HL-60/S4 treated with retinoic acid at 250 ng/mL for 4 days and 3 days (cell line): Measurements from ENCODE around the gene EDNRA.

Experiments
- in situ Hi-C: fragments of 300-500 bp; cut with MboI; formaldehyde crosslinking; loops from 2 replicates; pipeline ENCODE4 v1.7.0; 2022; ENCODE audit warnings: low sequenced_read_pairs

The EDNRA gene

DNA sequence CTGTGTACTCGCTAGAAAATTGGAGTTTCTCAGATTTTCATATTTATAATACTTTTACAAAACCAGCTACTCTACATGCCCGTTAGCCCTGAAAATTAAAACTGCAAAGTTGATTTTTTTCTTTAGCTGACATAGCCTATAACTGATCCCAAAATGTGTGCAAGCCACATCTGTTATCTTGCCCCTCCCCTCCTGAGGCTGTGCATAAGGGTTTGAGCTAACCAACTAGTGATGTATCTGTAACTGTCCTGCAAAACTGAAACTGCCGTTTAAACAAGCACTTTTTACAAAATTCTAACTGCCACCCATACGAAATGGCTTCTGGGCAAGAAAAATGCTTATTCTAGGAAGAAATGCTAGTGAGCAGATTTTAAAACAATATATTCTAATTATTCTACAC, 59.1 kb downstream of the EDNRA start:
- in situ Hi-C loops = no loop called here

DNA sequence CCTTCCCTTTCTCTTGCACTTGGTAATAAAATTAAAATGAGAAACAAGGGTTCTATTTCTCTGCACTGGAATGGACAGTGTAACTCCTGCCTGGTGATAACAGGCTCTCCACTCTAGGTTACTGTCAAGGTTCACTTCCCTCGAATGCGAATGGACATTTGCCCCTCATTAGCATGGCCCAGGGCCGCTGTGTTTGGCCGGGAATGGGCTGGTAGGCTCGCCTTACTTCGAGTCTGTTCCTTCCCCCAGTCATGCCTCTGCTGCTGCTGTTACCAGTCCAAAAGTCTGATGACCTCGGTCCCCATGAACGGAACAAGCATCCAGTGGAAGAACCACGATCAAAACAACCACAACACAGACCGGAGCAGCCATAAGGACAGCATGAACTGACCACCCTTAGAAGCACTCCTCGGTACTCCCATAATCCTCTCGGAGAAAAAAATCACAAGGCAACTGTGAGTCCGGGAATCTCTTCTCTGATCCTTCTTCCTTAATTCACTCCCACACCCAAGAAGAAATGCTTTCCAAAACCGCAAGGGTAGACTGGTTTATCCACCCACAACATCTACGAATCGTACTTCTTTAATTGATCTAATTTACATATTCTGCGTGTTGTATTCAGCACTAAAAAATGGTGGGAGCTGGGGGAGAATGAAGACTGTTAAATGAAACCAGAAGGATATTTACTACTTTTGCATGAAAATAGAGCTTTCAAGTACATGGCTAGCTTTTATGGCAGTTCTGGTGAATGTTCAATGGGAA, 61.5 kb downstream of the EDNRA start:
- in situ Hi-C loops = no loop called here

DNA sequence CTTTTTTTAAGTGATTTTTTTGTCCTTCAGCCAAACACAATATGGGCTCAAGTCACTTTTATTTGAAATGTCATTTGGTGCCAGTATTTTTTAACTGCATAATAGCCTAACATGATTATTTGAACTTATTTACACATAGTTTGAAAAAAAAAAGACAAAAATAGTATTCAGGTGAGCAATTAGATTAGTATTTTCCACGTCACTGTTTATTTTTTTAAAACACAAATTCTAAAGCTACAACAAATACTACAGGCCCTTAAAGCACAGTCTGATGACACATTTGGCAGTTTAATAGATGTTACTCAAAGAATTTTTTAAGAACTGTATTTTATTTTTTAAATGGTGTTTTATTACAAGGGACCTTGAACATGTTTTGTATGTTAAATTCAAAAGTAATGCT, 62.1 kb downstream of the EDNRA start:
- in situ Hi-C loops = no loop called here

DNA sequence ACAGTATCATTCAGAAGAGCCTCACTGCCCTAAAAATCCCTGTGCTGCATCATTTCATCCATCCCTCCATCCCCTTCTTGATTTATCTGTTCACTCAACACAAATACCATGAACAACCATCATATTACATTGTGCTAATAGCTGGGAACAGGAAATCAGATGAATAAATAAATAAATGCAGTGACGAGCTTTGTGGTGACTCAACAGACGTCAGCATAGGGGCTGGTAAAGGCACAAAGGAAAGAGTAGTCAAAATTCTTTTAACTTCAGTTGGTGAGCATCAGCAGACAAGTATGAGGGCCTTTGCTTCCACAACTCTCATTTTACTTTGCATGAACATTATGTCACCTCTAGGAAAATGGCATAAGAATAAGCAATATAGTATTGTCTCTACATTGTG, 65.5 kb downstream of the EDNRA start:
- in situ Hi-C loops = no loop called here

DNA sequence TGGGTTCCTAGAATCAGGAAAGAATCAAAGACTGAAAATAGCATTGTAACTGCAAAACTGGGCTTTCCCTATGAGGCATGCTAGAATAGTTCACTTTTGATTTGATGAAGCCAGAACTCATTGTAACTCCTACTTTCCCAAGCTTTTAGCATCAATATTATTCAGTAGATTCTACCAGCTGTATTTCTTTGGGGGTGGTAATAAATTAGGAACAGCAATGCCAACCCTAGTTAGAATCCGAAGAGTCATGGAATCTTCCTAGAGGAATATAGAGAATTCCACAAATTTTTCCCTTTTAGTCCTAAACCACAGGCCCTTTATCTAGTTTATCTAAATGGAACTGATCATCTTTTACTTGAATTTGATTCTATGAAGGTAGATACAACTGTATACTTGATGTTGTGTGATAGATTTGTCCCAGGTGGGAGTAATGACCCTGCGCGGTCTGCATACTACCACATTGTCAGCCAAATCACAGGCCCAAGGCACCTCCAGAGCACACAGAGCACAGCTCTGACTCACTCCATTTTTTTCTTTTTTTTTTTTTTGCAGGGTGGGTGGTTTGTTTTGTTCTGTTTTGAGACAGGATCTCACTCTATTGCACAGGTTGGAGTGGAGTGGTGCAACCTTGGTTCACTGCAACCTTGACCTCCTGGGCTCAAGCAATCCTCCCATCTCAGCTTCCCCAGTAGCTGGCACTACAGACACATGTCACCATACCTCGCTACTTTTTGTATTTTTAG, 66.6 kb downstream of the EDNRA start:
- in situ Hi-C loops = no loop called here

DNA sequence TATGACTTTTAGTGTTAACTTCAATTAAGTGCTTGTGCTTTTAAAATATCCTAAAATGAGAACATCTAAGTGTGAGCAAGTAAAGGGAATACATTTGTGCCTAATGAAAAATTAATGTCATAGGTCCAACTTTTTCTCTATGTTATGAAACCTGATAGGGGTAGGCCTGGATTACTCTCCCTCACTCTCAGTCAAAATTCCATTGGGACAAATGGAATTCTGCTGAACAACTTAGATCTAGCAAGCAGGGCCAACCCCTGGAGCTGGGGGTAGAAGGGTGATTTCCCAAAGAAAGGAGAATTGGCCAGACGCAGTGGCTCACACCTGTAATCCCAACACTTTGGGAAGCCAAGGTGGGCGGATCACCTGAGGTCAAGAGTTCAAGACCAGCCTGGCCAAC, 67.4 kb downstream of the EDNRA start:
- in situ Hi-C loops = no loop called here

DNA sequence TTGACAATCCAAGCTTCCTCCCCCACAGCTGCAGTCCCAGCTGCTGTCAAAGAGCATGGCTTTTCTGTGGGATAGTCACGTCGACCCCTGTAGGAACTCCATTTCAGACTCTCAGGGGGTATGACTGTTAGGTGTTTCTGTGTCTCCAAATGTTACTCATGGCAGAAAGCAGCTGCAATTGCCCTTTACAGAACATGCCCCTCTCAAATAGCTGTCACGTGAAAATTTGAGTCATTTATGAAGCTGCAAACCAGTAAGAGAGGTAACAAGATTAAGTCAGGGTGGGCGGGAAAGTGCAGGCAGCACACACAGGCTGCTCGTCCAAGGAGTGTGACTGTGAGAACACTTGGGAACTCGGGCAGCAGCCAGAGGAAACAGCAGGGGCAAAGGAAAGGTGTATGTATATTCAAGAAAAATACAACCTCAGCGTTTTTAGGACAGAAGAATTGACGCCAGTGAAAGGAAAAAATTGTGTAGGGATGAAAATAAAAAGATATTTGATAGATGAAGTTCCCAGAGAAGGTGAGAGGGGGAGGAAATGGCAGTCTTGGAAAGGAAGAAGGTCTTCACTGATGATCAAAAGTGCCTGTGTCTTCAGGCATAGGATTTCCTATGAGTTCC, 69.8 kb downstream of the EDNRA start:
- in situ Hi-C loops = no loop called here

DNA sequence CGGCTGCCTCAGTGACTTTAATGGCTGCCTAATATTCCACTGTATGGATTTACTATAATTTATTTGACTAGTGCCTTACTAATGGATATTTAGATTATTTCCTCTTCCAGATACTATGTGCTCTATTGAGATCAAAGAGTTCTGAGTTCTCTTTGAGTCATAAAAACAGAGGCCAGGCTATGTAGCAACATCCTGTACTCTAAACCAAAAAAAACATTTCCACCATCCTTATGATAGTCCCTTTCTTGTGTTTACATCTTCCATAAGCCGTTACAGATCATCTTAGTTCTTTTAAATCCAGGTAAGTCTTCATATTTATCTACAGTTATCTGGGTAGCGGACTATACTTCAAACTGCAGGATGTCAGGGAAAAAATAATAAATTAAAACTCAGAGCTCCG, 79.7 kb downstream of the EDNRA start:
- in situ Hi-C loops = no loop called here

DNA sequence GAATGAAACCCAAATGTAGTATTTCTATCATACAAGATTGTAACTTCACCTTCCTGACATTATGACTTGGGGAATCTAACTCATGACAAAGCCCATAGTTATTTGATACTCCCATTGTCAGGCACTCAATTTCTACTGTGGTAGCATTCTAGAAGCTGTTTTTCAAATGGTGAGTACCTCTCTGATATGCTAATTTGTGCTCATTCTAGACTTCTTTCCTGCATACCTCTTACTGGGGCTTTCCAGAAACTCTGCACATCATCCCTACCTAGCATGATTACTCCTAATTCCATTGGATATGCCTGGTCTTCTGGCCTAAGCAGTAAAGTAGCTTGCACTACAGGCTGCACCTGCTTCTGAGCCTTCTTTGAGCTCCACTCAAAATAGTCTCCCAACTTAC, 85.9 kb downstream of the EDNRA start:
- in situ Hi-C loops = no loop called here

DNA sequence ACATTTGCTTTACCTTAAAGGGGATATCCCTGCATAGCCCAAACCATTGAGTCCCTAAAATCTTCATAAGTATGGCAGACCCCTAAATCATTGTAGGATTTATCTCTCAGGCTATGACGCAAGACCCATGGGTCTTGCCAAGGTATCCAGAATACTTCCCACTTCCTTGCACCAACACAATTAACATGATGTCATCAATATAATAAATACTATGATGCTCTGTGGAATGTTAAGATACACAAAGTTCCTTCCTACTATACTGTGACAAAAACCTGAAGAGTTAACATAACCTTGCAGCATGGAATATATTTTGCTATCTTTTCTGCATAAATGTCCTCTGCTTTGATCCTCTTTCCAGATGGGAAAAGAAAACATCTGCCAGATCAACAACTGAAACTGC, 86.4 kb downstream of the EDNRA start:
- in situ Hi-C loops = no loop called here

DNA sequence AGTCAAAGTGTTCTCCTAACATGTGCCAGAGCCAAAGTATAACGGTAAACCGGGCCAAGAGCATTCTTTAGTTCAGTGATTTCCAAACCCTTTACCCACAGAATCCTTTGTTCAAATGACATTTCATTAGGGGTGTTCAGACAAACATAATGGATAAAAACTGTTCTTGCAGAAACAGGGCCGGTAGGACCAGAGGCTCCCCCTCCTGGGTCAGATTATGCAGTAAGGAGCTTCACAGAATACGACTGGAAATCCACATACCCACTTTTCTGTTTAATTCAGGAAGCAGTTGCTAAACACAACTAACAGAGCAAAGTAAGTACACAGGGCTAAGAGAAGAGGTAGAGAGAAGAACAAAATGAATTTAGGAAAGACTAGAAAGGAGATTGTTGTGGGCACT, 89.7 kb downstream of the EDNRA start:
- in situ Hi-C loops = no loop called here

DNA sequence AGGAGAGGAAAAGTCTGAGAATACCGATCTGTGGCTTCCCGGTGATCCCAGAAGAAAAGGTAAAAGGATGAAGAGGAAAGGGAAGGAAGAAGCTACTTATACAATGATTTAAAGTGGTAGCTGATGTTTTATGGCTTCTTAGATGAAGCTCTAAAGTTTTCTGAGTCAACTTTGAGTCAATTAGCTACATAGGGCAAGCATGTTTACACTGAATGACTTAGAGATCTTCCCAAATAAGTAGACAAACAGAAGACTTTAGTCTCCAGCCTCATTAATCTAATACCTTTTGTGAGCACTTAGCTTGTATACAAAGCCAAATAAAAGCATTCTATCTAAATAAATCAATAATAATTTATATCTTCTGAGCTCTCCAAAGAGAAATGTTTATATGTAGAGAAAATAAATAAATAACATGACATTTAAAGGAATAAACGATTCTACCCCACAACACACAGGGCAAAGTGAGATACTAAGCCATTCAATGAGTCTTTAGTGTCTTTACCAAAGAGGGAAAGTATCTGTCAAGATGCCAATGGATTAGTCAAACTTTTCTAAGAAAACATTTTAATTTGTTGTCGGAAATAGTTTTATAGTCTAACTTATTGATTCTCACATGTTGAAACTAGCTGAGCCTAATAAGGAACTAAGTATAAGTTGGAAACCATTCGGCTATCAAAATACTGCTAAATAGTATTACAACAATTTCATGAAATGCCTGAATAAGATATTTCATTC, 90.3 kb downstream of the EDNRA start:
- in situ Hi-C loops = no loop called here

DNA sequence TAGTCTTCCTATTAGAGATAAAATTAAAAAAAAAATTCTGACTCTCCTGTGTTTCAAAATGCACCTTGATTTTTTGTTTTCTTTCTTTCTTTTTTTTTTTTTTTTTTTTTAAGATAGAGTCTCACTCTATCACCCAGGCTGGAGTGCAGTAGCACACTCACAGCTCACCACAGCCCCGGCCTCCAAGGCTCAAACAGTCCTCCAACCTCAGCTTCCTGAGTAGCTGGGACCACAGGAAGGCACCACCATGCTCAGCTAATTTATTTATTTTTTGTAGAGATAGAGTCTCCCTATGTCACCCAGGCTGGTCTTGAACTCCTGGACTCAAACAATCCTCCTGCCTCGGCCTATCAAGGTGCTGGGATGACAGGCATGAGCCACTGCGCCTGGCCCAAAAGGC, 95.2 kb downstream of the EDNRA start:
- in situ Hi-C loops = no loop called here

DNA sequence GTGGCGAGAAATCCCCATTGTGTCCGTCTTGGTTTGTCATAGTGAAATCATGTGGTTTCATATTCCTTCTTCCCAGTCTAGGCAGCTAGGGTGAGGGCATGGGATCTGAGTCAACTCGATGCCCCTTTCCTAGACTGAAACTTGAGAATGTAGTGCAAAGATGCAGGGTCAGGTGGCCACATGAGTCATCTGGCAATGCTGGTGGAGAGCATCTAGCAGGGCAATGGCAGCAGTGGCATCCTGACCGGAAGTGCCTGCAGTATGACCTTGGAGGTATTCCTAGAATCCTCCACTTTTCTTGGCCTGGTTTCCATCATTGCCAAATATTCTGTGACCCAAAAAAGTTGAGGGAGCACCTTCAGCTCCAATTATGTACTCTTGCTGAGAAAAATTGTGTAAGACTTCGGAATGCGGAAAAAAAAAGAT, 97.2 kb downstream of the EDNRA start:
- in situ Hi-C loops = no loop called here

DNA sequence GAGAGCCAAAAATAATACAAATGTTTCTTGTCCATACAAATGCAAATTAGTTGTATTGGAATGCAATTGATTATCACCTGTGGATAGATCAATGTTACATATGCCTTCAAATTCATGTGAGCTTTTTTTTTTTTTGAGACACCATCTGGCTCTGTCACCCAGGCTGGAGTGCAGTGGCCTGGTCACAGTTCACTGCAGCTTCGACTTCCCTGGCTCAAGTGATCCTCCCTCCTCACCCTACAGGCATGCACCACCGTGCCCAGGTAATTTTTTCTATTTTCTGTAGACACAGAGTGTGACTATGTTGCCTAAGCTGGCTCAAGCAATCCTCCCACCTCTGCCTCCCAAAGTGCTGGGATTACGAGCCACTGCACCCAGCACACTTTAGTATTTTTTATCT, 97.7 kb downstream of the EDNRA start:
- in situ Hi-C loops = no loop called here

DNA sequence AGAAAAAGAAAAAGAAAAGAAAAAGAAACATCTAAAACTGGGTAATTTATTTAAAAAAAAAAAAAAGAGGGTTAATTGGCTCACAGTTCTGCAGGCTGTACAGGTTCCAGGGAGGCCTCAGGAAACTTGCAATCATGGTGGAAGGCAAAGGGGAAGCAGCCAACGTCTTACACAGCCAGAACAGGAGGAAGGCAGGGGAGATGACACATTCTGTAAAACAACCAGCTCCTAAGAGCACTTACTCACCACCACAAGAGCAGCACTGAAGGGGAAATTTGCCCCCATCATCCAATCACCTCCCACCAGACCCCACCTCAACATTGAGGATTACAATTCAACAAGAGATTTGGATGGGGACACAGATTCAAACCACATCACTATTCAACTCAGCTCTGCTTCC, 99.5 kb downstream of the EDNRA start:
- in situ Hi-C loops = no loop called here

DNA sequence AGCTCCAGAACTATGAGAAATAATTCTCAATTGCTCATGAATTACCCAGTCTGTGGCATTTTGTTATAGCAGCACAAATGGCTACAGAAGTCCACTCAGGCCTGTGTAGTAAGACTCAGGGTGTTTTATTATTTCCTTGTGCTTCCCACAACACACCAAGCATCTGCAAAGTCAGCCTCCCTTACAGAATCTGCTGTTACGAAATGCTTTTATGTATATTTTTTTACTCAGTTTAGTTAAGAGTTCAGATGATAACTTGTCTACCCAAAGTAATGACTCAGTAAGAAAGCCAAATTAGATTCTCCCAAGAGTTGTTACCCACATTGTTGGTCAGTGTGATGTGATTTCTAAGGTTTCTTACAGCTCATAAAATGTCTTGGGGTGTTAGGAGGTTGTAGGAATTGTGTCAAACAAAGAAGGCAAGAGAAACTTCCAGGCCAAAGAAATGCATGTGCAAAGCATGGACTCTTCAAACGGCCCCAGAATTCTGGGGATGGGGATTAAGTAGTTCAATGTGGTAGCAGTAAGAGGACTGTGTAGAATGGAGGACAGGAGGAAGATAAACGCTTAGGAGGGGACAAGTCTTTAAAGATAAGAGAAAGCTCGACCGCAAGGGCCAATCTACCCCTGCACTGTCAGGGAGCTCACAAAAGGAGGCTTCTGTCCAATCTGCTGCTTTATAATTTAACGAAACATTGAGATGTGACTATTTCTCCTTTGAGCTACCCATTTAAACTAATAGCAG, 100.9 kb downstream of the EDNRA start:
- in situ Hi-C loops = no loop called here

DNA sequence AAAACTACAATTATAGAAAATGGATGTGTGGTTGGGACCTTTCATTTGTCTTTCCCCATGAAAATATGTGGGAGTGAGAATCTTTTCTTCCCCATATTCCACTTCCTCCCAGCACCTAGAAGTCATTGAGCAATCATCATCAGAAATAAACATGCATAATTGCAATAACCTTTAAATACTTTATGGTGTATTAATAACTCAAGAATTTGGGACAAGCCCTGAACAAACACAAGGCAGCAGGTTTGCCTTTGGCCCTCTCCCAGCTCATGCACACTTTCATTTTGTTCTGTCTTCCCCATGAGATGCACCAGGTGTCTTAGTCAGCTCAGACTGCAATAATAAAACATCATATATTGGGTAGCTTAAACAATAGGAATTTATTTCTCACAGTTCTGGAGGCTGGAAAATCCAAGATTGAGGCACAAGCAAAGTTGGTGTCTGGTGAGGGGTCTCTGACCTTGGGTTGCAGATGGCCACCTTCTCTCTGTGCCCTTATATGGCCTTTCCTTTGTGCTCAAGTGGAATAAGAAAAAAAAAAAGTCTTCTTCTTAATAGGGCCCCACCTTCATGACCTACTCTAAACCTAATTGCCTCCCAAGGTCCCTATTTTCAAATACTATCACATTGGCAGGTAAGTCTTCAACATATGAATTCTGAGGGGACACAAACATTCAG, 101.6 kb downstream of the EDNRA start:
- in situ Hi-C loops = no loop called here

DNA sequence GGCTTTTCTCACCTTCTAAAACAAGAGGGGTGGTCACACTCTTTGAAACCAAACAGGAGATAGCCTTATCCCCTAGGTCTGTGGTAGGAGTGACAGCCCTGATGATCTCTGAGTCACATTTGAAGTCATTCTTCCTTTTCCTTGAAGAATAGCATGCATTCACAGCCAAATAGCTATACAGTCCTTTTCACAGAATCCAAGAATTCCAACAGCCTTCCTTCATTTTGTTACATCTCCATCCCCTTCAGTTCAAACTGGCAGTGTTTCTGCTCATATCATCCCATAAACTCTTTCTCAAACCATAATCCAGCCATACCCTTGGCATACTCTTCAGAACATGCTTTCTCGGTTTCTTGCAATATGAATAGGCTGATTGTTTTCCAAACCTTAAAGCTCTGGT, 103.0 kb downstream of the EDNRA start:
- in situ Hi-C loops = no loop called here

DNA sequence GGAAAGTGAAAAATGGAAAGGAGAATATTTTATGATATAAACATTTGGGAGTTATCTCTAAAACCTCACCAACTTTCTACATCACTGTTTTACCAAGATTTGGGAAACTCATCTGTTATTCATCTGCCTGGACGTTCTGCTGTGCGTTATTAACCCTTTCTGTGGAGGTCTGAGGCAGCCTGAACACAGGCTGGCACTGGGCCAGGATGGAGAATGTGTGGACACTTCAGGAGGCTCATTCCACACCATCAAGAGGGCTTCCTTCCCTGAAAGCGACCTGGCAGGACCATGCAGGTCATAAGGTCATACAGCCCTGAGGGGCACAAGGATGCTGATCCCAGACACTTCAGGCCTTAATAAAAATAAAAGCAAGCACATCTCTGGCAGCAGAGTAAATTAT, 105.1 kb downstream of the EDNRA start:
- in situ Hi-C loops = no loop called here
